NCI-H446 (cell line): ENCODE data around the gene CHST15.

ENCODE experiments used
- DNase-seq, 2 experiments: peaks; one replicate each; lab custom pipeline; 2025; lab: John Stamatoyannopoulos, UW

The CHST15 gene

GRCh38 chr10:123964953-123965352, 128.4 kb downstream of the CHST15 start:
- no peak for DNase-seq

- DNase-seq, result no peak
Measured at GRCh38 chr10:123962756-123963530, 130.5 kb downstream of the CHST15 start.

- DNase-seq, result no peak
Measured at GRCh38 chr10:123958241-123958640, 135.2 kb downstream of the CHST15 start.
